Epithelial cell of proximal tubule (primary cell): Measurements from ENCODE around the gene CUBN. TPM values are rescaled to one million over a fixed set of nuclear protein-coding genes. Genes with fewer than 3 reads are reported as not detected.

Experiments
- DNase-seq: peaks from one replicate; pipeline ENCODE4 v3.0.0-alpha.2; 2011; ENCODE audit warnings: low read depth
- H3K4me3 ChIP-seq: 2 replicates; pipeline ENCODE4 v1.5.1; 2011; ENCODE audit warnings: low read depth, mild to moderate bottlenecking, low read length
- CTCF ChIP-seq: conservative IDR thresholded peaks from 2 replicates; pipeline ENCODE4 v1.5.1; 2012; ENCODE audit warnings: low read depth, mild to moderate bottlenecking, low read length
- total RNA-seq: library from RNA; depleted of rRNA; stranded (reverse); fragments of >200 nt; gene quantifications from 2 replicates; pipeline ENCODE4 v1.2.3, GENCODE V29; 2015

The CUBN gene
- total RNA-seq = under 0.01 and 0.17 TPM in 2 replicates

GRCh38 chr10:17129741-17130140 is at the start of gene CUBN:
CUBN (minus strand) TSS chr10:17129811; CDS start chr10:17129765, 46 bp downstream.
- DNase-seq = no peak
- no peak within 1 kb of the TSS for H3K4me3 ChIP-seq
- no peak for TF ChIP-seq CTCF

GRCh38 chr10:17179002-17179401 is 49.4 kb upstream of the CUBN start:
- no peak for DNase-seq
- no peak for TF ChIP-seq CTCF
- H3K4me3 ChIP-seq = no peak overlapping the region

- DNase-seq = no peak
- no peak for TF ChIP-seq CTCF
- no peak overlapping the region for H3K4me3 ChIP-seq
These were observed 48.4 kb upstream of the CUBN start for GRCh38 chr10:17178006-17178405.

- no peak for TF ChIP-seq CTCF
- H3K4me3 ChIP-seq = no peak overlapping the region
- no peak for DNase-seq
These were observed 47.4 kb upstream of the CUBN start for GRCh38 chr10:17177014-17177413.

- H3K4me3 ChIP-seq = no peak overlapping the region
- no peak for TF ChIP-seq CTCF
- DNase-seq = no peak
These were observed 46.5 kb upstream of the CUBN start for GRCh38 chr10:17176091-17176490.

- peak overlapping the region; percentile 22 for H3K4me3 ChIP-seq
- no peak for TF ChIP-seq CTCF
- no peak for DNase-seq
These were observed 45.9 kb upstream of the CUBN start for GRCh38 chr10:17175551-17175950.

GRCh38 chr10:17174626-17175025 is 45.0 kb upstream of the CUBN start:
- TF ChIP-seq CTCF = no peak
- DNase-seq = no peak
- no peak overlapping the region for H3K4me3 ChIP-seq
